Measurements from ENCODE around the gene TRIM69. TPM values are rescaled to one million over a fixed set of nuclear protein-coding genes. Genes with fewer than 3 reads are reported as not detected.

The TRIM69 gene
- total and polyA plus RNA-seq, 2 experiments from 2014 or later: 4.3 to 7.0 TPM

- no peaks in the 10 kb centered on the region for H3K27me3 ChIP-seq (ENCODE audit: insufficient read depth)
- peaks cover 9% of the 10 kb centered on the region for H3K36me3 Mint-ChIP-seq (ENCODE audit: low read depth)
- no peak overlapping the region for H3K27ac ChIP-seq (ENCODE audit: low read depth)
- TF ChIP-seq JUNB (IDR thresholded peaks at IDR 0.05; ENCODE audit: unreplicated experiment) (no peak), NANOG (IDR thresholded peaks at IDR 0.05; ENCODE audit: borderline replicate concordance) (no peak)
- no peaks in the 10 kb centered on the region for H3K9me2 ChIP-seq (ENCODE audit: insufficient read depth)
- H3K4me3 Mint-ChIP-seq: no peak overlapping the region
- H3K4me1 Mint-ChIP-seq: peaks cover 4% of the 10 kb centered on the region; the same call in 2 of the 3 replicates
- DNase-seq (ENCODE audit: low spot score) (no peak), ATAC-seq (no peak)
- H3K9me3 Mint-ChIP-seq: peaks cover 17% of the 10 kb centered on the region
- H3F3A ChIP-seq (replicated peaks; ENCODE audit: low read depth): no peaks in the 10 kb centered on the region
- H4K20me1 ChIP-seq (replicated peaks; ENCODE audit: insufficient read depth): no peaks in the 10 kb centered on the region
- no peak overlapping the region for H3K27ac Mint-ChIP-seq
- H3K36me3 ChIP-seq (ENCODE audit: insufficient read depth): no peaks in the 10 kb centered on the region
- peaks cover 11% of the 10 kb centered on the region; the same call in 1 of the 2 replicates for H3K4me1 ChIP-seq (ENCODE audit: insufficient read depth)
- no peak overlapping the region for H3K4me3 ChIP-seq
- 0 out of 2 replicates have a peak overlapping the region, but pooled peaks have one; percentile 47 for H2AFZ ChIP-seq
- H3K79me2 ChIP-seq (replicated peaks; ENCODE audit: insufficient read depth): no peaks in the 10 kb centered on the region
- H3K27me3 Mint-ChIP-seq (ENCODE audit: insufficient read depth, low read depth, poor library complexity): peaks cover 2% of the 10 kb centered on the region
- no peak overlapping the region for H3K4me2 ChIP-seq
Measured at GRCh38 chr15:44775953-44776352, 39.6 kb downstream of the TRIM69 start.

DNA sequence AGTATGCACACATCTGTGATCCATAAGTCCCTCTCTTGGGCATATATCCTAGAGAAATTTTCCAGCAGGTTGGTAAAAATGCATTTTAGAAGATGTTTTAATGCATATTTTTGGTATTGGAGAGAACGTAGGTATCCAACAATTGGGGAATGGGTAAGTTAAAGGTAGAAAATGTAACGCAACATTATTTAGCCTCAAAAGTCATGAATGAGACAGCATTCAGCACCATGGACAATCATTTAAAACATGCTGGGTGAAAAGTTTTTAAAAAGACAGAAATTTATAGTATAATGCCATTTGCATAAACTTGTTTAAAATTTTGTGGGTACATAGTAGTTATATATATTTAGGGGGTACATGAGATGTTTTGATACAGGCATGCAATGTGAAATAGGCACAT is 43.4 kb downstream of the TRIM69 start:
- Histone ChIP-seq H3K4me2 (no peak overlapping the region), H3K27ac (ENCODE audit: low read depth) (no peak overlapping the region), H2AFZ (no peak overlapping the region), H3K27me3 (ENCODE audit: insufficient read depth) (no peaks in the 10 kb centered on the region), H3K79me2 (replicated peaks; ENCODE audit: insufficient read depth) (no peaks in the 10 kb centered on the region), H3K4me1 (ENCODE audit: insufficient read depth) (peaks cover 11% of the 10 kb centered on the region; the same call in 1 of the 2 replicates), H4K20me1 (replicated peaks; ENCODE audit: insufficient read depth) (no peaks in the 10 kb centered on the region), H3K36me3 (ENCODE audit: insufficient read depth) (no peaks in the 10 kb centered on the region), H3K4me3 (no peak overlapping the region), H3K9me2 (ENCODE audit: insufficient read depth) (no peaks in the 10 kb centered on the region), H3F3A (replicated peaks; ENCODE audit: low read depth) (no peaks in the 10 kb centered on the region)
- no peak overlapping the region for H3K4me3 Mint-ChIP-seq
- no peaks in the 10 kb centered on the region; the same call in 2 of the 3 replicates for H3K9me3 Mint-ChIP-seq
- peaks cover 9% of the 10 kb centered on the region; the same call in 2 of the 3 replicates for H3K4me1 Mint-ChIP-seq
- DNase-seq (ENCODE audit: low spot score) (no peak), ATAC-seq (no peak)
- H3K27ac Mint-ChIP-seq: no peak overlapping the region
- peaks cover 9% of the 10 kb centered on the region for H3K27me3 Mint-ChIP-seq (ENCODE audit: insufficient read depth, low read depth, poor library complexity)
- H3K36me3 Mint-ChIP-seq (ENCODE audit: low read depth): no peaks in the 10 kb centered on the region
- TF ChIP-seq NANOG (IDR thresholded peaks at IDR 0.05; ENCODE audit: borderline replicate concordance) (no peak), POLR2AphosphoS5 (IDR thresholded peaks at IDR 0.05; ENCODE audit: low read depth) (no peak), EZH2phosphoT487 (IDR thresholded peaks at IDR 0.05; ENCODE audit: unreplicated experiment) (no peak), STAT1 (IDR thresholded peaks at IDR 0.05; ENCODE audit: unreplicated experiment) (no peak), ZNF114 (CRISPR knock-in tag; IDR thresholded peaks at IDR 0.05) (no peak), ZNF331 (CRISPR knock-in tag; IDR thresholded peaks at IDR 0.05; ENCODE audit: low read depth) (no peak), EZH2 (IDR thresholded peaks at IDR 0.05; ENCODE audit: low read depth, unreplicated experiment) (no peak), CREB1 (CRISPR knock-in tag; IDR thresholded peaks at IDR 0.05; ENCODE audit: low read depth) (no peak)
- TF ChIP-seq, protein P1, sequence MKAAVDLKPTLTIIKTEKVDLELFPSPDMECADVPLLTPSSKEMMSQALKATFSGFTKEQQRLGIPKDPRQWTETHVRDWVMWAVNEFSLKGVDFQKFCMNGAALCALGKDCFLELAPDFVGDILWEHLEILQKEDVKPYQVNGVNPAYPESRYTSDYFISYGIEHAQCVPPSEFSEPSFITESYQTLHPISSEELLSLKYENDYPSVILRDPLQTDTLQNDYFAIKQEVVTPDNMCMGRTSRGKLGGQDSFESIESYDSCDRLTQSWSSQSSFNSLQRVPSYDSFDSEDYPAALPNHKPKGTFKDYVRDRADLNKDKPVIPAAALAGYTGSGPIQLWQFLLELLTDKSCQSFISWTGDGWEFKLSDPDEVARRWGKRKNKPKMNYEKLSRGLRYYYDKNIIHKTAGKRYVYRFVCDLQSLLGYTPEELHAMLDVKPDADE (IDR thresholded peaks at IDR 0.05): no peak
- TF ChIP-seq, protein P2, sequence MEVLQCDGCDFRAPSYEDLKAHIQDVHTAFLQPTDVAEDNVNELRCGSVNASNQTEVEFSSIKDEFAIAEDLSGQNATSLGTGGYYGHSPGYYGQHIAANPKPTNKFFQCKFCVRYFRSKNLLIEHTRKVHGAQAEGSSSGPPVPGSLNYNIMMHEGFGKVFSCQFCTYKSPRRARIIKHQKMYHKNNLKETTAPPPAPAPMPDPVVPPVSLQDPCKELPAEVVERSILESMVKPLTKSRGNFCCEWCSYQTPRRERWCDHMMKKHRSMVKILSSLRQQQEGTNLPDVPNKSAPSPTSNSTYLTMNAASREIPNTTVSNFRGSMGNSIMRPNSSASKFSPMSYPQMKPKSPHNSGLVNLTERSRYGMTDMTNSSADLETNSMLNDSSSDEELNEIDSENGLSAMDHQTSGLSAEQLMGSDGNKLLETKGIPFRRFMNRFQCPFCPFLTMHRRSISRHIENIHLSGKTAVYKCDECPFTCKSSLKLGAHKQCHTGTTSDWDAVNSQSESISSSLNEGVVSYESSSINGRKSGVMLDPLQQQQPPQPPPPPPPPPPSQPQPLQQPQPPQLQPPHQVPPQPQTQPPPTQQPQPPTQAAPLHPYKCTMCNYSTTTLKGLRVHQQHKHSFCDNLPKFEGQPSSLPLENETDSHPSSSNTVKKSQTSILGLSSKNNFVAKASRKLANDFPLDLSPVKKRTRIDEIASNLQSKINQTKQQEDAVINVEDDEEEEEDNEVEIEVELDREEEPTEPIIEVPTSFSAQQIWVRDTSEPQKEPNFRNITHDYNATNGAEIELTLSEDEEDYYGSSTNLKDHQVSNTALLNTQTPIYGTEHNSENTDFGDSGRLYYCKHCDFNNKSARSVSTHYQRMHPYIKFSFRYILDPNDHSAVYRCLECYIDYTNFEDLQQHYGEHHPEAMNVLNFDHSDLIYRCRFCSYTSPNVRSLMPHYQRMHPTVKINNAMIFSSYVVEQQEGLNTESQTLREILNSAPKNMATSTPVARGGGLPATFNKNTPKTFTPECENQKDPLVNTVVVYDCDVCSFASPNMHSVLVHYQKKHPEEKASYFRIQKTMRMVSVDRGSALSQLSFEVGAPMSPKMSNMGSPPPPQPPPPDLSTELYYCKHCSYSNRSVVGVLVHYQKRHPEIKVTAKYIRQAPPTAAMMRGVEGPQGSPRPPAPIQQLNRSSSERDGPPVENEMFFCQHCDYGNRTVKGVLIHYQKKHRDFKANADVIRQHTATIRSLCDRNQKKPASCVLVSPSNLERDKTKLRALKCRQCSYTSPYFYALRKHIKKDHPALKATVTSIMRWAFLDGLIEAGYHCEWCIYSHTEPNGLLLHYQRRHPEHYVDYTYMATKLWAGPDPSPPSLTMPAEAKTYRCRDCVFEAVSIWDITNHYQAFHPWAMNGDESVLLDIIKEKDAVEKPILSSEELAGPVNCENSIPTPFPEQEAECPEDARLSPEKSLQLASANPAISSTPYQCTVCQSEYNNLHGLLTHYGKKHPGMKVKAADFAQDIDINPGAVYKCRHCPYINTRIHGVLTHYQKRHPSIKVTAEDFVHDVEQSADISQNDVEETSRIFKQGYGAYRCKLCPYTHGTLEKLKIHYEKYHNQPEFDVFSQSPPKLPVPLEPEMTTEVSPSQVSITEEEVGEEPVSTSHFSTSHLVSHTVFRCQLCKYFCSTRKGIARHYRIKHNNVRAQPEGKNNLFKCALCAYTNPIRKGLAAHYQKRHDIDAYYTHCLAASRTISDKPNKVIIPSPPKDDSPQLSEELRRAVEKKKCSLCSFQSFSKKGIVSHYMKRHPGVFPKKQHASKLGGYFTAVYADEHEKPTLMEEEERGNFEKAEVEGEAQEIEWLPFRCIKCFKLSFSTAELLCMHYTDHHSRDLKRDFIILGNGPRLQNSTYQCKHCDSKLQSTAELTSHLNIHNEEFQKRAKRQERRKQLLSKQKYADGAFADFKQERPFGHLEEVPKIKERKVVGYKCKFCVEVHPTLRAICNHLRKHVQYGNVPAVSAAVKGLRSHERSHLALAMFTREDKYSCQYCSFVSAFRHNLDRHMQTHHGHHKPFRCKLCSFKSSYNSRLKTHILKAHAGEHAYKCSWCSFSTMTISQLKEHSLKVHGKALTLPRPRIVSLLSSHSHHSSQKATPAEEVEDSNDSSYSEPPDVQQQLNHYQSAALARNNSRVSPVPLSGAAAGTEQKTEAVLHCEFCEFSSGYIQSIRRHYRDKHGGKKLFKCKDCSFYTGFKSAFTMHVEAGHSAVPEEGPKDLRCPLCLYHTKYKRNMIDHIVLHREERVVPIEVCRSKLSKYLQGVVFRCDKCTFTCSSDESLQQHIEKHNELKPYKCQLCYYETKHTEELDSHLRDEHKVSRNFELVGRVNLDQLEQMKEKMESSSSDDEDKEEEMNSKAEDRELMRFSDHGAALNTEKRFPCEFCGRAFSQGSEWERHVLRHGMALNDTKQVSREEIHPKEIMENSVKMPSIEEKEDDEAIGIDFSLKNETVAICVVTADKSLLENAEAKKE (CRISPR knock-in tag; IDR thresholded peaks at IDR 0.05): no peak
- TF ChIP-seq, protein P3, sequence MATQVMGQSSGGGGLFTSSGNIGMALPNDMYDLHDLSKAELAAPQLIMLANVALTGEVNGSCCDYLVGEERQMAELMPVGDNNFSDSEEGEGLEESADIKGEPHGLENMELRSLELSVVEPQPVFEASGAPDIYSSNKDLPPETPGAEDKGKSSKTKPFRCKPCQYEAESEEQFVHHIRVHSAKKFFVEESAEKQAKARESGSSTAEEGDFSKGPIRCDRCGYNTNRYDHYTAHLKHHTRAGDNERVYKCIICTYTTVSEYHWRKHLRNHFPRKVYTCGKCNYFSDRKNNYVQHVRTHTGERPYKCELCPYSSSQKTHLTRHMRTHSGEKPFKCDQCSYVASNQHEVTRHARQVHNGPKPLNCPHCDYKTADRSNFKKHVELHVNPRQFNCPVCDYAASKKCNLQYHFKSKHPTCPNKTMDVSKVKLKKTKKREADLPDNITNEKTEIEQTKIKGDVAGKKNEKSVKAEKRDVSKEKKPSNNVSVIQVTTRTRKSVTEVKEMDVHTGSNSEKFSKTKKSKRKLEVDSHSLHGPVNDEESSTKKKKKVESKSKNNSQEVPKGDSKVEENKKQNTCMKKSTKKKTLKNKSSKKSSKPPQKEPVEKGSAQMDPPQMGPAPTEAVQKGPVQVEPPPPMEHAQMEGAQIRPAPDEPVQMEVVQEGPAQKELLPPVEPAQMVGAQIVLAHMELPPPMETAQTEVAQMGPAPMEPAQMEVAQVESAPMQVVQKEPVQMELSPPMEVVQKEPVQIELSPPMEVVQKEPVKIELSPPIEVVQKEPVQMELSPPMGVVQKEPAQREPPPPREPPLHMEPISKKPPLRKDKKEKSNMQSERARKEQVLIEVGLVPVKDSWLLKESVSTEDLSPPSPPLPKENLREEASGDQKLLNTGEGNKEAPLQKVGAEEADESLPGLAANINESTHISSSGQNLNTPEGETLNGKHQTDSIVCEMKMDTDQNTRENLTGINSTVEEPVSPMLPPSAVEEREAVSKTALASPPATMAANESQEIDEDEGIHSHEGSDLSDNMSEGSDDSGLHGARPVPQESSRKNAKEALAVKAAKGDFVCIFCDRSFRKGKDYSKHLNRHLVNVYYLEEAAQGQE (IDR thresholded peaks at IDR 0.05; ENCODE audit: unreplicated experiment): no peak

Data from GM23338 (cell line).